Central memory CD8-positive, alpha-beta T cell (primary cell): ENCODE measurements around the gene CAPZA2.
A peak's percentile ranks its signal among the peaks of the same experiment; 100 is the strongest.
"Not testable (repeated sequence)": the region's sequence is repeated elsewhere in the genome, so short reads cannot be mapped to it uniquely, and the experiment has no call there.

ENCODE experiments used
- ATAC-seq: fragments of 150-1000 bp; cut with Tn5 transposase; replicated peaks from 2 replicates; pipeline ENCODE4 v1.10.0; 2022; ENCODE audit warnings: mild to moderate bottlenecking, moderate FRiP score, moderate number of reproducible peaks; ENCODE audit not compliant: poor library complexity, severe bottlenecking; ENCODE audit errors: extremely low read depth
- DNase-seq, 2 donors: peaks; one replicate each; pipeline ENCODE4 v3.0.0; 2021; ENCODE audit warnings: low spot score in 2 of 2
- H3K27ac Mint-ChIP-seq: one replicate; pipeline ENCODE4 v1.8.0; 2022; ENCODE audit warnings: low read depth, mild to moderate bottlenecking, moderate library complexity, mixed read lengths
- H3K27me3 Mint-ChIP-seq: one replicate; pipeline ENCODE4 v1.8.0; 2022; ENCODE audit warnings: mixed read lengths
- H3K36me3 Mint-ChIP-seq: one replicate; pipeline ENCODE4 v1.8.0; 2022; ENCODE audit warnings: mild to moderate bottlenecking, moderate library complexity, mixed read lengths; ENCODE audit not compliant: insufficient read depth
- H3K4me1 Mint-ChIP-seq: one replicate; pipeline ENCODE4 v1.8.0; 2022; ENCODE audit warnings: mixed read lengths
- H3K4me3 Mint-ChIP-seq: one replicate; pipeline ENCODE4 v1.8.0; 2022; ENCODE audit warnings: mild to moderate bottlenecking, moderate library complexity, mixed read lengths
- H3K9me3 Mint-ChIP-seq: one replicate; pipeline ENCODE4 v1.8.0; 2022; ENCODE audit warnings: mixed read lengths

The CAPZA2 gene

DNA sequence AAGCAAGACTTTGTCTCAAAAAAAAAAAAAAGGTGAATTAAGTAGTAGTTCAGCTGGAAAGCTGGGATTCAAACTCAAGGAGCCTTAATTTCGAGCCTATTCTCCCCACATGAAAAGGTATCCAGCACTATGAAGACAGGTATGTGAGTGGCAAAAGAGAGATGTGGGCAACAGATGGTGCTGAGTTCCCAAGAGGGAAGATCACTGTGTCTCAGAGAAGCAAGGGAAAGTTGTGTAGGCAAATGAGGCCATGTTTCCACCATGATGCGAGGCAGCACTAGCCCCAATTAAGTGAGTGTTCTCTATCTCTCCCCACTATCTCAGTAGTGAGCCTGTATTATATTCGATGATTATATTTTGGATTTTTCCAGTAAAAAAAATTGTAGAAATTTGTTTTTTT lies 71.1 kb downstream of the CAPZA2 start:
- peaks cover 38% of the 10 kb centered on the region for H3K27me3 Mint-ChIP-seq
- DNase-seq: no peak
- peaks cover 10% of the 10 kb centered on the region for H3K4me1 Mint-ChIP-seq
- ATAC-seq: no peak
- no peak overlapping the region for H3K4me3 Mint-ChIP-seq
- no peaks in the 10 kb centered on the region for H3K36me3 Mint-ChIP-seq
- H3K9me3 Mint-ChIP-seq: no peaks in the 10 kb centered on the region
- no peak overlapping the region for H3K27ac Mint-ChIP-seq

DNA sequence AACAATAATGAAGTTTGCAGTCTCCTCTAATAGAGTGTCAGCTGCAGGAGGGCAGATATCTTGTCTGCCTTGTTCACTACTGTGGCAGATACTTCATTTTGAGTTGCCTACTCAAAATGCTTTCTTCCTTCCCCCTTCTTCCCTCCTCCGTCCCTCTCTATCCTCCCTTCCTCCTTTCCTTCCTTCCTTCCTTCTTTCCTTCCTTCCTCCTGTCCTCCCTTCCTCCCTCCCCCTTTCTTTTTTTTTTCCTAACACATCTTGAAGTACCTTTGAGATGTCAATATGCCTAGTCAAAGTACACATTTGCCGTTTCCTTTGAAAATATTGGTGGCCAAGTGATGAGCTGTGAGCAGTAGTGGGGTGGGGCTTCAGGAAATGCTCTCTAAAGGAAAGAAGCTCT lies 72.2 kb downstream of the CAPZA2 start:
- no peak overlapping the region for H3K4me3 Mint-ChIP-seq
- DNase-seq (no peak), ATAC-seq (no peak)
- no peak overlapping the region for H3K27ac Mint-ChIP-seq
- H3K27me3 Mint-ChIP-seq: peaks cover 38% of the 10 kb centered on the region
- H3K36me3 Mint-ChIP-seq: no peaks in the 10 kb centered on the region
- peaks cover 10% of the 10 kb centered on the region for H3K4me1 Mint-ChIP-seq
- H3K9me3 Mint-ChIP-seq: no peaks in the 10 kb centered on the region

DNA sequence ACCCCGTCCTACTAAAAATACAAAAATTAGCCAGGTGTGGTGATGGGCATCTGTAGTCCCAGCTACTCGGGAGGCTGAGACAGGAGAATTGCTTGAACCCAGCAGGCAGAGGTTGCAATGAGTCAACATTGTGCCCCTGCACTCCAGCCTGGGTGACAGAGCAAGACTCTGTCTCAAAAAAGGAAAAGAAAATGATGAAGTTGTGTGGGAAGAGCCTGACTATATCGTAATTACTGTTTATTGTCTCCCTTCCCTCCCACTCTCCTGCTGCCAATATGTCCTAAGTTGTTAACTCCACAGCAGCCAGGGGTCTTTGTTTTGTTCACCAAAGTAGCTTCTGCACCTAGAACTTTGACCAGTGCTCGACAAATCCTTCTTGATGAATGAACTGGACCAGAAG lies 74.5 kb downstream of the CAPZA2 start:
- not testable (repeated sequence) for H3K4me3 Mint-ChIP-seq, DNase-seq, H3K9me3 Mint-ChIP-seq, H3K4me1 Mint-ChIP-seq, ATAC-seq, H3K36me3 Mint-ChIP-seq, H3K27ac Mint-ChIP-seq
- H3K27me3 Mint-ChIP-seq: peaks cover 38% of the 10 kb centered on the region

DNA sequence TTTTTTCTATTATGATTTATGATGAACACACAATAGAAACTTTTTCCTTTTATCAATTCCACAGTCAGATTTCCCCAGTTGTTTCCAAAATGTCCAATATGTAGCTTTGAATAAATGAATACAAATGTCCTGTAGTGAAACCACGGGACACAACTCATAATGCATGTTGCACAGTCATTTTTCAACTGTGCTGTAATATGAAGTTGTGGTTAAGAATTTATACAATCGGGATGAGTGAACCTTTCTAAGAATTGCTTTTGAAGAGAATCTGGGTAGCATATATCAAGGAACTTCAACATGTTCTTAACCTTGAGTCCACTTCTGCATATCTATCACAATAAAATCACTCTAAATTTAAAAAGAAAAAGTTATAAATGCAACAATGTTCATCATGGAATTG lies 76.3 kb downstream of the CAPZA2 start:
- Mint-ChIP-seq H3K27ac (no peak overlapping the region), H3K4me3 (no peak overlapping the region), H3K36me3 (peaks cover 3% of the 10 kb centered on the region), H3K9me3 (no peaks in the 10 kb centered on the region), H3K4me1 (no peaks in the 10 kb centered on the region), H3K27me3 (peaks cover 38% of the 10 kb centered on the region)
- no peak for ATAC-seq
- DNase-seq: no peak

GRCh38 chr7:116940689-116941370 lies 78.4 kb downstream of the CAPZA2 start:
- H3K36me3 Mint-ChIP-seq: peaks cover 3% of the 10 kb centered on the region
- H3K4me1 Mint-ChIP-seq: no peaks in the 10 kb centered on the region
- ATAC-seq (no peak), DNase-seq (no peak)
- H3K27ac Mint-ChIP-seq: no peak overlapping the region
- H3K4me3 Mint-ChIP-seq: no peak overlapping the region
- H3K9me3 Mint-ChIP-seq: no peaks in the 10 kb centered on the region
- H3K27me3 Mint-ChIP-seq: peaks cover 24% of the 10 kb centered on the region

DNA sequence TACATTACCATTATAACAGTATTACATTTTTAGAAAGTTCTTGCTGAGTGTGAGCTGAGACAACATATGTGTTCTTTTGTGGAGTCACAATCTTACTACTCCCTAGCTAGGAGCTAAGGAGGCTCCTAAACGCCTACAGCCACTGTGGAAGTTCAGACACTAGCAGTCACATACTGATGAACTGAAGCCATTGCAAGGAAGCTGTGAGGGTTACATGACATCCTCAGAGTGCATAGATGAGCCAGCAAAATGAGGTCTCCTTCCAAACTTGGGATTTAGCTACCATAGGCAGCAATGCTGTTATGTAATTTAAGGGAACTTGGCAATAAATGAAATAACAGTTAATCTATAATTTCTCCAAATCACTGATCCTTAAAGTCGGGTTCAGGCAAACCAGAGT lies 80.1 kb downstream of the CAPZA2 start:
- Mint-ChIP-seq H3K27ac (no peak overlapping the region), H3K36me3 (peaks cover 3% of the 10 kb centered on the region), H3K9me3 (no peaks in the 10 kb centered on the region), H3K4me3 (no peak overlapping the region), H3K27me3 (peaks cover 8% of the 10 kb centered on the region), H3K4me1 (no peaks in the 10 kb centered on the region)
- ATAC-seq (no peak), DNase-seq (no peak)

GRCh38 chr7:116948934-116949333 lies 86.5 kb downstream of the CAPZA2 start:
- H3K36me3 Mint-ChIP-seq: no peaks in the 10 kb centered on the region
- H3K9me3 Mint-ChIP-seq: no peaks in the 10 kb centered on the region
- no peak for ATAC-seq
- no peaks in the 10 kb centered on the region for H3K27me3 Mint-ChIP-seq
- H3K27ac Mint-ChIP-seq: no peak overlapping the region
- no peak for DNase-seq
- H3K4me3 Mint-ChIP-seq: no peak overlapping the region
- peaks cover 5% of the 10 kb centered on the region for H3K4me1 Mint-ChIP-seq

DNA sequence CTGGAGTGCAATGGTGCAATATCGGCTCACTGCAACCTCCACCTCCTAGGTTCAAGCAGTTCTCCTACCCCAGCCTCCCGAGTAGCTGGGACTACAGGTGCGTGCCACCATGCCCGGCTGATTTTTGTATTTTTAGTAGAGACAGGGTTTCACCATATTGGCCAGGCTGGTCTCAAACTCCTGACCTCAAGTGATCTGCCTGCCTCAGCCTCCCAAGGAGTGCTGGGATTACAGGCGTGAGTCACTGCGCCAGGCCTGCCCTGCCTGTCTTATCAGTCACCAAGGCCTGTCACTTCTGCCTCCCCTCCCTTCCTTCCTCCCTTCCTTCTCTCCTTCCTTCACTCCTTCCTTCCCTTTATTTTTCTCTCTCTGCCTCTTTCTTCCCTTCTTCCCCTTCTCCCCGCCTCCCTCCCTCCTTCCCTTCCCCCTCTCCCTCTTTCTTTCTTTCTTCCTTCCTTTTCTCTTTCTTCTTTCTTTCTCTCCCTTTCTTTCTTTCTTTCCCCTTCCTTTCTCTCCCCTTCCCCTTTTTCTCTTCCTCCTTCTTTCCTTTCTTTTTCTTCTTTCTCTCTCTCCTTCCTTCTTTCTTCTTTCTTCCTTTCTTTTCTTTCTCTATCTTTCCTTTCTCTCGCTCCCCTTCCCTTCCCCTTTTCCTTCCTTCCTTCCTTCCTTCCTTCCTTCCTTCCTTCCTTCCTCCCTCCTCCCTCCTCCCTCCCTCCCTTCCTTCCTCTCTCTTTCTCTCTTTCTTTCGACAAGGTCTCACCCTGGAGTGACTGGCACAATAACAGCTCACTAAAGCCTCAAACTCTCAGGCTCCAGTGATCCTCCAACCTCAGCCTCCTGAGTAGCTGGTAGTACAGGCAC lies 87.8 kb downstream of the CAPZA2 start:
- ATAC-seq (no peak), DNase-seq (no peak)
- peaks cover 11% of the 10 kb centered on the region for H3K4me1 Mint-ChIP-seq
- no peak overlapping the region for H3K27ac Mint-ChIP-seq
- peaks cover 5% of the 10 kb centered on the region for H3K36me3 Mint-ChIP-seq
- H3K9me3 Mint-ChIP-seq: no peaks in the 10 kb centered on the region
- no peaks in the 10 kb centered on the region for H3K27me3 Mint-ChIP-seq
- H3K4me3 Mint-ChIP-seq: no peak overlapping the region

DNA sequence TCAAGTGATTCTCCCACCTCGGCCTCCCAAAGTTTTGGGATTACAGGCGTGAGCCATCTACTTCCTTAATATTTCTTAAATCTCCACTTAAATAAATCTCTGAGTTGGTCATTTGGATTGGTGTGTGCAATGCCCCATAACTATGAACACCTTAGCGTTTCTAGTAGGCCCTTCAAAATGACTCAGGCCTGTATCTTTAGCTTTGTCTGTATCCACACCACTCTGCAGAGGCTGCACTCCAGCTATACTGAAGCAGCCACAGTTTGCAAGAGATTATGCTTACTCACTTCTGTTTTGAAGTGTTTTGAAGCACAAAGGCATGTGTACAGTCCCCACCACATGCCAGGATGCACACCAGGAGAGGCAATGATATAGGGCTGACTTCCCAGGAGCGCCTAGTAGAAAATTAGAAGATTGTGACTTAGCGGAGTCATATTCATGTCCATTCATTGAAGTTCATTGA lies 88.5 kb downstream of the CAPZA2 start:
- DNase-seq (no peak), ATAC-seq (no peak)
- Mint-ChIP-seq H3K27me3 (no peaks in the 10 kb centered on the region), H3K27ac (no peak overlapping the region), H3K4me3 (no peak overlapping the region), H3K36me3 (peaks cover 5% of the 10 kb centered on the region), H3K4me1 (peaks cover 18% of the 10 kb centered on the region), H3K9me3 (no peaks in the 10 kb centered on the region)

DNA sequence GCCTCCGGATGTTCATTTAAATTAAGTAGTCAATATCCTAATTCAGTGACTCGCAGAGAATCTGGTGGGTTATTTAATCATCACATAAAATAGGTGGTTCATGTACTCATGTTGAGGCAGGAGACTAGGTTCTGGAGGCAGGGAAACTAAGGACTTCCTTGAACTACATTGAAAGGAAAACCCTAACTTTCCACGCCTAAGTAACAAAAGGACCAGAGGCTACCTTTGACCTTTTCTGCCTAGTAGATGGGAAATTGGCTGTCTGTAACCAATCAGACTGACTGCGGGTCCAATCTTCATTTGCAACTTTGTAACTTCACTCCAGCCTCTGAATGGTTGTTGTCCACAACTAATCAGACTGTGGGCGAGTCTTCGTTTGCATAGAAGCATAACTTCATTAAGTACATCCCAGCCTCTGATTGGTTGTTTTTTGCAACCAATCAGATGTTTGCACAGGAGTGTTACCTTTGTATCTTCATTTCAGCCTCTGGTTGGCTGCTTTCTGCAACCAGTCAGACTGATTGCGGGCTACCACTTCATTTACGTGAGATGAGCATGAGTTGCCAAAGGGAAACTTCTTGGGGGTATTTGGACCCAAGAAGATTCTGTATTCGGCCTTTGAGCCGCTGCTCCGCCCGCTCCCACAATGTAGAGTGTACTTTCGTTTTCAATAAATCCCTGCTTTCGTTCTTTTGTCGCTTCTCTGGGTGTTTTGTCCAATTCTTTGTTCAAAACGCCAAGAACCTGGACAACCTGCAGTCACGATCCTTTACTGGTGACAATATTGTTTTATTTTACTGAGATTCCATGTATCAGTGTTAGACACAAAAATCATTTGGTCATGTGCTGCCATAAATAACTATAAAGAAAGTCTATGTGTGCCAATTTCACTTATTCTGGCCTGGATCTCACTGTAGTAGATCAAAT lies 89.2 kb downstream of the CAPZA2 start:
- Mint-ChIP-seq H3K9me3 (no peaks in the 10 kb centered on the region), H3K4me1 (peaks cover 25% of the 10 kb centered on the region), H3K27ac (no peak overlapping the region), H3K36me3 (peaks cover 5% of the 10 kb centered on the region), H3K4me3 (peak overlapping the region; percentile 84), H3K27me3 (no peaks in the 10 kb centered on the region)
- ATAC-seq (no peak), DNase-seq (no peak)

DNA sequence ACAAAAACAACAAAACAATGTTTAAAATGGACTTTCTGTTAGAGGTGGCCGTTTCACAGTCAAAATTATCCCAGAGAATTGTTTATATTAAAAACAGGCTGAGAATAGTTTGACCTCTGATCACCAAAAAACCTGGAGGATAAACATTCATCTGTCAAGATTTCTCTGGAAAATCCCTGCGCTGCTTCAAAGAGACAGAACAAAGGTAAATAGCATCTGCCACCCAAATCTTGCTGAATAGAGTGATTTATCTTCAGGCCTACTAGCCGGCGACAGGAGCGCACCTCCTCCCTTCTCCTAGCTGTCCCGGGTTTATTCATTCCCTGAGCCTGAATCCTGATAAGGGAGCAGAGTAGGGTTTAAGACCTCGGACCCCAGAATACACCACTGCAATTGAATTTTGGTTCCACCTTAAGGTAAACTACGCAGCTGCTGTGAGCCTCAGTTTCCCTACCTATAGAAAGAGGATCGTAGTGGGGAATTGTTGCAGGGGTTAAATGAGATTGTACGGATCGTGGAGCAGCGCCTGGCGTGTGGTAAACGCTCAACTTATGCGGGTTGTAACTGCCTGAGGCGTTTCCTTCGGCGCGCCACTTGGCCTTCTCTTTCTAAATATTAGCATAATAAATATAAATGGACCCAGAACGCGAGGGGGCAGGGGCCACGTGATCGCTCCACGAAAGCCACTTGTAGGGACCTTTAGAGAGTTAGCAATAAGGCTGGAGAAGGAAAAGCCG lies 90.4 kb downstream of the CAPZA2 start:
- H3K4me3 Mint-ChIP-seq: peak overlapping the region; percentile 84
- H3K27ac Mint-ChIP-seq: peak overlapping the region; percentile 76
- ATAC-seq: peak; percentile 31
- H3K27me3 Mint-ChIP-seq: no peaks in the 10 kb centered on the region
- H3K9me3 Mint-ChIP-seq: no peaks in the 10 kb centered on the region
- no peak for DNase-seq
- H3K36me3 Mint-ChIP-seq: peaks cover 7% of the 10 kb centered on the region
- H3K4me1 Mint-ChIP-seq: peaks cover 26% of the 10 kb centered on the region
